Measurements from ENCODE around the gene MAP3K15.

The MAP3K15 gene

DNA sequence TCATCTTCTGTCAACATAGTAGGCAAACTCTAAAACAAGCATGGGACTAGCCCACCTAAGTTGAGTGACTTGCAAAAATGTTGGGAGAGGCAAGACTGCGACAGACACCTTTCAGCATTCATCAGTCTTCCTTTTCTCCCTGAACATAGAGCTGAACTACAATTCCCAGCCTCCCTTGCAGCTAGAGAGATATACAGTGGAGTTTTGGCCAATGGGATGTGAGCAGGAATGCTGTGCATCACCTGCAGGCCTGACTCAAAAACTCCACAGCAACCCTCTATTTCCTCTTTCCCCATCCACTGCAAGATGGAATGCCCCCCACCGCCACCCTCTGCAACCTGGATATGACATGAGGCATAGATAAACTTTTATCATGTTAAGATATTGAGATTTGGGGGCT is 105.0 kb downstream of the MAP3K15 start:
- no peak overlapping the region for H3K4me3 ChIP-seq (ENCODE audit: low read depth, low read length)
- TF ChIP-seq, protein P1, sequence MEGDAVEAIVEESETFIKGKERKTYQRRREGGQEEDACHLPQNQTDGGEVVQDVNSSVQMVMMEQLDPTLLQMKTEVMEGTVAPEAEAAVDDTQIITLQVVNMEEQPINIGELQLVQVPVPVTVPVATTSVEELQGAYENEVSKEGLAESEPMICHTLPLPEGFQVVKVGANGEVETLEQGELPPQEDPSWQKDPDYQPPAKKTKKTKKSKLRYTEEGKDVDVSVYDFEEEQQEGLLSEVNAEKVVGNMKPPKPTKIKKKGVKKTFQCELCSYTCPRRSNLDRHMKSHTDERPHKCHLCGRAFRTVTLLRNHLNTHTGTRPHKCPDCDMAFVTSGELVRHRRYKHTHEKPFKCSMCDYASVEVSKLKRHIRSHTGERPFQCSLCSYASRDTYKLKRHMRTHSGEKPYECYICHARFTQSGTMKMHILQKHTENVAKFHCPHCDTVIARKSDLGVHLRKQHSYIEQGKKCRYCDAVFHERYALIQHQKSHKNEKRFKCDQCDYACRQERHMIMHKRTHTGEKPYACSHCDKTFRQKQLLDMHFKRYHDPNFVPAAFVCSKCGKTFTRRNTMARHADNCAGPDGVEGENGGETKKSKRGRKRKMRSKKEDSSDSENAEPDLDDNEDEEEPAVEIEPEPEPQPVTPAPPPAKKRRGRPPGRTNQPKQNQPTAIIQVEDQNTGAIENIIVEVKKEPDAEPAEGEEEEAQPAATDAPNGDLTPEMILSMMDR (IDR thresholded peaks at IDR 0.05; ENCODE audit: insufficient read depth, low read depth, low read length, missing control alignments): no peak
- no peak for DNase-seq (ENCODE audit: low read depth)

DNA sequence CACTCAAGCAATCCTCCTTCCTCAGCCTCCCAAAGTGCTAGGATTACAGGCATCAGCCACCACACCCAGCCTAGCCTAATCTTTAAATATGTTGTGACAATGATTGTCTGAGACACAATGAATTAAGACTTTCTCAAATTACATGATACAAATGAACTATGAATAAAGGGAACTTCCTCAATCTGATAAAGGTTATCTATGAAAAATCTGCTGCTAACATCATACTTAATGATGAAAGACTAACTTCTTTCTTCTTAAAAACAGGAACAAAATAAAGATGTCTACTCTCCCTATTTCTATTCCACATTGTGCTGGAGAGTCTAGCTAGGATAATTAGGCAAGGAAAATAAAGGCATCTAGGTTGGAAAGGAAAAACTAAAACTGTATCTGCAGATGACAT is 111.6 kb downstream of the MAP3K15 start:
- no peak overlapping the region for H3K4me3 ChIP-seq (ENCODE audit: low read depth, low read length)
- TF ChIP-seq, protein P1 (IDR thresholded peaks at IDR 0.05; ENCODE audit: insufficient read depth, low read depth, low read length, missing control alignments): no peak
- DNase-seq (ENCODE audit: low read depth): no peak

DNA sequence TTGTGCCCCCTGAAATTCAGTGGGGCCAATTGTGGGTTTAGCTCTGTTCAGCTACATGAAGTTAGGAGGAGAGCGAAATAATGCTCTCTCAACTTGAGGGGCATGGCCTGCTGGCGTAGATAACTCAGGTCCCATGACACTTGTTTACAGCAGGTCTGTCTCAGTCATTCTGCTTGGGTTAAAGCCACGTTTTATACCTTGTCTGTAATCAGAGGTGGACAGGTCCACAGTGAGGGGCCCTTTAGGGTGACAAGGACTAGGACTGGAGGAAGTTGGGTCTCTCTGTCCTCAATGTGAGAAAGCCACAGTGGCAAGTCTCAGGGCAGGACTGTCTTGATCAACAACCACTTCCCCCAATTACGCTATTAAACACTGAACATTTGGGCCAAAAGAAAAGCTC is 122.6 kb downstream of the MAP3K15 start:
- TF ChIP-seq, protein P1 (IDR thresholded peaks at IDR 0.05; ENCODE audit: insufficient read depth, low read depth, low read length, missing control alignments): no peak
- DNase-seq (ENCODE audit: low read depth): no peak
- no peak overlapping the region for H3K4me3 ChIP-seq (ENCODE audit: low read depth, low read length)

DNA sequence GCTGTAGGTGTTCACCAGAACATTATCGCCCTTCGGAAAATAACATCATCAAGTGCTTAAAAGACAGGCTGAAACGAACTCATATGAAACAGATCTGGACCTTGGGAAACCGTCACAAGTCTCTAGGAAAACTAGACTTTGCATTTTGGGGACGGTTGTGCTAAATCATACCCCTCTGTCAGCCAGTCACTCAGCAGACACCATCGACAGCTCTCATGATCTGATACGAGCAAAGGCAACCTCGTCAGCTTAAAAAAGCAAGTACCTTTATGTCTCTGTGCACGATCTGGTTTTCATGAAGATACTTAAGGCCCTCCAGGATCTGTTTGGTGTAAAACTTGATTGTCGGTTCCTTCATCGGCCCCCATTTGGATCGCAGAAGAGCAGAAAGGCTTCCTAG is 123.2 kb downstream of the MAP3K15 start:
- TF ChIP-seq, protein P1 (IDR thresholded peaks at IDR 0.05; ENCODE audit: insufficient read depth, low read depth, low read length, missing control alignments): no peak
- no peak for DNase-seq (ENCODE audit: low read depth)
- H3K4me3 ChIP-seq (ENCODE audit: low read depth, low read length): no peak overlapping the region

DNA sequence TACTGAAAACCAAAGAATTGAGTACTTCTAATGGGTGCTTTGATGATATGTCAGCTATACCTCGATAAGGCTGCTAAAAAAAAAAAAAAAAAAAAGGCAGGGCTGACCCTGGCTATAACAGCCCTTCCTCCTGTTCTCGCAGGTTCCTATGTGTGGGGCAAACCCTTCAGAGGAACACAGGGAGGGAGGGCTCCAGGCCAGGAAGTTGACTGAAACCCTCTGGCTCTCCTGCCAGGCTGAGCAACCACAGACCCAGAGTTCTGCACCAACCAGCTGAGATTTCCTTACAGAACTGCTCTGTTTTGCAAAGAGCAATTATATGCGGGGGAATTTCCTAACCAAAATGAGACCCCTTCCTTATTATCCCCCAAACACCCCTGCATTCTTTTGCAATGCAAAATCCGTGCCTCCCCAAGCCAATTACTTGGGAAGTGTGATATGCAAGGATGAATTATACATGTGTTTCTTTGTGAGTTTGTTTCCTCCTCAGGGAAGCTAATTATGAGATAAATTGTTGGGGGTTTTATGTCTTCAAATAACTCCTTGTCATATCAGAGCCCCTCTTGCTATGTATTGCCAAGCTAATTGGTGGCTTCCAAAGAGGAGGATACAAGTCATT is 126.0 kb downstream of the MAP3K15 start:
- no peak for DNase-seq (ENCODE audit: low read depth)
- TF ChIP-seq, protein P1 (IDR thresholded peaks at IDR 0.05; ENCODE audit: insufficient read depth, low read depth, low read length, missing control alignments): no peak
- H3K4me3 ChIP-seq (ENCODE audit: low read depth, low read length): no peak overlapping the region

DNA sequence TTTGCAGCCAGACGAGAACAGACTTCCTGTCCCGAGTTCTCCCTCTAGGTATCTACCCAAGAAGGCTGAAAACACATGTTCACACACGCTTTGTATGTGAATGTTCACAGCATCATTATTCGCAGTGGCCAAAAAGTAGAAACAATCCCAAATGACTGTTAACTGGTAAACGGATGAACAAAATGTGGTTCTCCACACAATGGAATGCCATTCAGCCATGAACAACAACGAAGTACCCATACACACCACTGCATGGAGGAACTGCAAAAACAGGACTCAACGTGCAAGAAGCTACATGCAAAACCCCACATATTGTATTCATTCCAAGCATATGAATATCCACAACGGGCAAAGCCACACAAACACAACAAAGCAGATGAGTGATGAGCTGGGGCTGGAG is 126.6 kb downstream of the MAP3K15 start:
- H3K4me3 ChIP-seq (ENCODE audit: low read depth, low read length): no peak overlapping the region
- TF ChIP-seq, protein P1 (IDR thresholded peaks at IDR 0.05; ENCODE audit: insufficient read depth, low read depth, low read length, missing control alignments): no peak
- no peak for DNase-seq (ENCODE audit: low read depth)

DNA sequence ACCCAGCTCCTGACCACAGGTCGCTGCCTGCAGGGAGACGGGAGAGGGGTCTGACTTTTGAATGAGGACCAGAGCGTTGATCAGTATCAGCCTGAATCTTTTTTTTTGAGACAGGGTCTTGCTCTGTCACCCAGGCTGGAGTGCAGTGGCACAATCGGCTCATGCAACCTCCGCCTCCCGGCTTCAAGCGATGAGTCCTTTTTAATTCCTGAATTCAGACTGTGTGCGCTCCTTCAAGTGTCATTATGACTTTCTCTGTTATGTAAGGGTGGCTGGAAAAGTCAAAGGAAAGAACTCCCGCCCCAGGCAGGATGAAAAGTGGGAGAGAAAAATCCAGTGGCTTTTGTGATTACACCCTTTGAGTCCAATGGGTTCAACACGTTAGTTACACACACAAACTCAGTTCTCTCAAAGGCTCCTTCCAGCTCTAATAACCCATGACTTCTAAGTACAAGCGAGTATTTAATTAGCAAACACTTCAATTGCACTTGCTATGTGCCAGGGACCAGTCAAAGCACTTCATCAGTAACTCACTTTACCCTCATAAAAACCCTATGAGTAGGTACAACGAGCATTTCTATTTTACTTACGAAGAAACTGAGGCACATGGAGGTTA is 127.1 kb downstream of the MAP3K15 start:
- no peak for DNase-seq (ENCODE audit: low read depth)
- TF ChIP-seq, protein P1 (IDR thresholded peaks at IDR 0.05; ENCODE audit: insufficient read depth, low read depth, low read length, missing control alignments): no peak
- no peak overlapping the region for H3K4me3 ChIP-seq (ENCODE audit: low read depth, low read length)

All from GM12865 (cell line).